Brain microvascular endothelial cell (primary cell): Measurements from ENCODE around the gene WDR27.

Experiments
- DNase-seq: peaks from one replicate; pipeline ENCODE4 v3.0.0-alpha.2; 2020
- H3K27ac ChIP-seq: fragments of 250-450 bp; sonication (Bioruptor Pico); 2 replicates; pipeline ENCODE4 v1.5.1; 2020; ENCODE audit warnings: mild to moderate bottlenecking, moderate library complexity
- H3K27me3 ChIP-seq: fragments of 250-450 bp; sonication (Bioruptor Pico); replicated peaks from 2 replicates; pipeline ENCODE4 v1.5.1; 2020; ENCODE audit warnings: mild to moderate bottlenecking
- H3K36me3 ChIP-seq: fragments of 250-450 bp; sonication (Bioruptor Pico); replicated peaks from 2 replicates; pipeline ENCODE4 v1.5.1; 2020; ENCODE audit warnings: mild to moderate bottlenecking
- H3K4me3 ChIP-seq: 2 replicates; pipeline ENCODE4 v1.5.1; 2011; ENCODE audit warnings: low read depth, mild to moderate bottlenecking, control low read depth, low read length, moderate library complexity
- CTCF ChIP-seq: IDR thresholded peaks from 2 replicates; pipeline ENCODE4 v1.5.1; 2011; ENCODE audit warnings: low read depth, mild to moderate bottlenecking, moderate library complexity, low read length, control low read depth, inconsistent platforms; ENCODE audit errors: missing control alignments
- in situ Hi-C: cut with HindIII; loops from 2 replicates; pipeline ENCODE4 v1.10.0; 2017; ENCODE audit warnings: low sequenced_read_pairs, low pct_ligation_motif_present

The WDR27 gene

DNA sequence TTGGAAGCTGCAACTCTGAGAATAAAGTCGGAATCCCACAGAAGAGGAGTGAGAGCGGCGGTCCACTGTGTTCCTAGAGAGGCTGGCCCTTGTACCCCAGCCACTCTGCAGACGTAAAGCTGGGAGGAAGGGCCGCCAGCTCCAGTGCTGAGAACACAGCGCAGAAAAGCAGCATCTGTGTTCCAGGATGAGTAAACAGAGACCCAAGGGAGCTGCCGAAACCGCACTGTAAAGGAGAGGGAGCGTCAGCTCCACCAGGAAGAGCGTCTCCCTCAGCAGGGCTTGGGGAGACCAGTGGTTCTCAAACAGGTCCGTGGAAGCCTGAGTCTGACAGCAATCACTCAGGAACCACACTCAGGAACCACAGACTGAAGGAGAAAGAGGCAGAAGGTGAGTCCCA, 134.0 kb downstream of the WDR27 start:
- in situ Hi-C loops, result no loop called here

GRCh38 chr6:169566961-169567750, 134.7 kb downstream of the WDR27 start:
- no peaks in the 10 kb centered on the region for H3K36me3 ChIP-seq
- in situ Hi-C loops, result no loop called here
- H3K27ac ChIP-seq, result no peak overlapping the region
- H3K4me3 ChIP-seq, result no peak overlapping the region
- H3K27me3 ChIP-seq, result no peaks in the 10 kb centered on the region
- no peak for DNase-seq
- no peak for TF ChIP-seq CTCF

More for the DNA sequence above, 134.0 kb downstream of the WDR27 start:
- no peak for TF ChIP-seq CTCF
- Histone ChIP-seq H3K36me3 (no peaks in the 10 kb centered on the region), H3K27me3 (no peaks in the 10 kb centered on the region), H3K27ac (no peak overlapping the region), H3K4me3 (no peak overlapping the region)
- DNase-seq, result no peak

DNA sequence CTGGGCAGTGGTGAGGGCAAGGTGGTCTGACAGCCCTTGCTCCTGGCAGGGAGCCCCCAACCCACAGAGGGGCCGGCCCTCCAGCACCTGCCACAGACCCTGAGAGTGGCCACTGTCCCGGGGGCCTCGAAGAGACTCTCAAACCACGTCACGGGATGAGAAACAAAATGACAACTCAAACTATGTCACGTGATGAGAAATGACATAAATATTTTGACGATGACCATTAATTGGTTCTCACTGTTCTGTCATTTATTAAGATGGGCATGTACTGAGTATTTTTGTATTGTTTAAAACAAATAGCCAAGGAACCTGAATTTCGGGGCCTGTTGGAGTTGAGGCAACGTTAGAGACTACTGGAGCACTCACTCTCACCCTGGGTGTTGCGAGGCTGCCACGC, 135.5 kb downstream of the WDR27 start:
- H3K36me3 ChIP-seq, result no peaks in the 10 kb centered on the region
- no peak overlapping the region for H3K27ac ChIP-seq
- H3K4me3 ChIP-seq, result no peak overlapping the region
- no peak for TF ChIP-seq CTCF
- no peaks in the 10 kb centered on the region for H3K27me3 ChIP-seq
- DNase-seq, result no peak
- in situ Hi-C loops, result no loop called here

DNA sequence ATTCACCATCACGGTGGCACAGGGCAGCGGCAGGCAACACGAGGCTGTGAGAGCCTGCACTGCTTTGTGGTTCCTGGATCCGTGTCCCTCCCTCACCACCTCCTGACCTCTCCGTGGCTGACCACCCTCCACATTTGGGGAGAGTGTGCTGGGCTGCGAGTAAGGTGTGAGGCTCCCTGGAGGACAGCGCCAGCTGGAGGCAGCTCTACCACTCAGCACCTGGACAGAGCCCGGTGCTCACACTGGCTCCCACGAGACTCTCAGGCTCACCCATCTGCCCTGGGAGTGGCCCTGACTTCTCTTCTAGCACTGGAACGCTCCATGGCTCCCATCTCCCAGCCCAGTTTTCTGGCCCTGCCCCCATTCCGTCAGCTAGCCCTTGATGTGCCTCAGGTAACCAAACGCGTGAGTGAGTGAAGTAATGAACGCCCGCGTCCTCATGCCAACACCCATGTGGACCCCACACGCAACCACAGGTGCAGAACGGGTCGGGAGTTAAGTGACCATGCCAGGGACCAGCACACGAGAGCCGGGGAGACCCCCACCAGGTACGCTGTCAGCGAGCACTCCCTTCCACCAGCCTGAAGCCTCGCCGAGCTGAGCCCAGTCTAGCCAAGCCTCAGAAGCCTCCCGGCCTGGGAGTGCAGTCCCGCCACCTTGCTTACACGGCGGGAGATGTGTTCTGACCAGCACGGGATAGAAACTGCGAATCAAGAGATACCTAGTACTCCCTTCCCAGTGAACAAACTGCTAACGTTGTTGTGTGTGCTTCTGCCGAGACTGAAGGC, 137.2 kb downstream of the WDR27 start:
- in situ Hi-C loops, result no loop called here

DNA sequence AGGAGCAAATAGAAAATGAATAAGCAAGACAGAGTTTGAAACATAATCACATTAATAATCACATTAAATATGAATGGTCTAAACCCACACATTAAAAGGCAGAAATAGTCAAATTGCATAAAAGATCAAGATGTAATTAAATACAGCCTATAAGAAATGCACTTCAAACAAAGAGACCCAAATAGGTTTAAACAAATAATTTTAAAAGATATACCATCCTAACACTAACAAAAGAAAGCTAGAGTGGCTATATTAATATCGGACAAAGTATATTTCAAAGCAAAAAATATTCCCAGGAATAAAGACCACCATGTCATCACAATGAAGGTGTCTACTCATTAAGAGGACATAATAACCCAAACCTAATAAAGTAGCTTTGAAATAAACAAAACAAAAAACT, 140.2 kb downstream of the WDR27 start:
- TF ChIP-seq CTCF, result no peak
- no peaks in the 10 kb centered on the region for H3K27me3 ChIP-seq
- no peak for DNase-seq
- in situ Hi-C loops, result no loop called here
- no peak overlapping the region for H3K4me3 ChIP-seq
- H3K27ac ChIP-seq, result no peak overlapping the region
- H3K36me3 ChIP-seq, result no peaks in the 10 kb centered on the region

More for the DNA sequence above, 137.2 kb downstream of the WDR27 start:
- H3K27ac ChIP-seq, result no peak overlapping the region
- H3K4me3 ChIP-seq, result no peak overlapping the region
- no peak for DNase-seq
- no peaks in the 10 kb centered on the region for H3K36me3 ChIP-seq
- no peaks in the 10 kb centered on the region for H3K27me3 ChIP-seq
- TF ChIP-seq CTCF, result peak; percentile 11
